Activated CD8-positive, alpha-beta memory T cell treated with anti-CD3 and anti-CD28 coated beads, Interleukin-2, amount 50 U/mL, for 24 hours (primary cell): ENCODE results near the gene CHPF.

Source experiments
- DNase-seq: peaks from one replicate; pipeline ENCODE4 v3.0.0-alpha.2; 2020; ENCODE audit errors: extremely low read depth

The CHPF gene

DNA sequence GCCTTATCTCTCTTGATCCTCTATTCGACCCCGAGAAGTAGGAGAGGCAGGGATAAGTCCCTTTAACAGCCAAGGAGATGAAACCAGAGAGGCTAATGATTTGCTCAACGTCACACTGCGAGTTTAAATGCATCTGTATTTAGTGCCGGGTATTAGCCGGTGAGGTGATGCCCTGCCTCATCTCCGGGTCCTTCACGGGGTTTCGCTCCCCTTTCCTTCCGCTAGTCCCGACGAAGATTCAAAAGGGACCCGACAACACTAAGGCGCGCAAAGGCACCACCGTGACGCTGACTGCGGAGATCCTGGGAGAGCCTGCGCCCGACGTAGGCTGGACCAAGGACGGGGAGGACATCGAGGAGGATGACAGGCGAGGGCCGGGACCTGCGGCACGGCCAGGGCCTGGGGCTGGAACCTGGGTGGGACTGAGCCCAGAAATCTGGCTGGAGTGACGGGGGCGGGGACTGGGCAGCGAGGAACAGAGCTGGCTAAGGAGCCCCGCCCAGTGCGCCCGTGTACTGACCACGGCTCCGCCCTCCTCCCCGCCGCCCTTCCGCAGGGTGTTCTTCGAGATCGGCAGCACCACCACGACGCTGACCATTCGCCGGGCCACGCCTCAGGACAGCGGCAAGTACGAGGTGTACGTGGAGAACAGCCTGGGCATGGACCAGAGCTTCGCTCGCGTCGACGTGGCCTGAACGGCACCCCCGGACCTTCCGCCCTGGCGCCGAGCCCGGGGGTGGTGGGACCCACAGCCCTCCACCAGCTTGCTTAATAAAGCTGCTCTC lies 45.9 kb downstream of the CHPF start:
- DNase-seq, result no peak

DNA sequence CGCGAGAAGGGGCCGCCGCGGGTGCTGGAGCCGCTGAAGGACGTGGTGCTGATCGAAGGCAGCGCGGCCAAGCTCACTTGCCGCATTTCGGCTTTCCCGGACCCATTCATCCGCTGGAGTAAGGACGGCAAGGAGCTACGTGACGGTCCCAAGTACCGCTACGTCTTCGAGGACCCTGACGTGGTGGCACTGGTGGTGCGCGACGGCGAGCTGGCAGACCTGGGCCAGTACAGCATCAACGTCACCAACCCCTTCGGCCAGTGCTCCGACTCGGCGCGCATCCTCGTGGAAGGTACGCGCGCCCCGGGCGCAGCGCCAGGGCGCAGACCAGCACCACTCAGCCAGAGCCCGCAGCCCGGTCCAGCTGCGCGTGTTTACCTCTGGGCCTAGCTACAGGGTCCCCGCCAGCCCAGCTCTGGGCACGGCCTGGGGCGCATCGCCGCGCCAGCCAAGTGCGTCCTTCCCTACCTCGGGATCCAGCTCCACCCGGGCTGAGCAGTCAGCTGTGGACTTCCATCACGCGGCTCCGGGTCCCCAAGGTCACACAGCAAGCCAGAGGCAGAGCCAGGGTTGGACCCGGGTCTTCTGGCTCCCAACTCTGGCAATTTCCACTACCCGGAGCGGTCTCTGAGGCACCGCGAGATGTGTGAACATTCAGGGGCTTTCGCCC lies 46.6 kb downstream of the CHPF start:
- no peak for DNase-seq

DNA sequence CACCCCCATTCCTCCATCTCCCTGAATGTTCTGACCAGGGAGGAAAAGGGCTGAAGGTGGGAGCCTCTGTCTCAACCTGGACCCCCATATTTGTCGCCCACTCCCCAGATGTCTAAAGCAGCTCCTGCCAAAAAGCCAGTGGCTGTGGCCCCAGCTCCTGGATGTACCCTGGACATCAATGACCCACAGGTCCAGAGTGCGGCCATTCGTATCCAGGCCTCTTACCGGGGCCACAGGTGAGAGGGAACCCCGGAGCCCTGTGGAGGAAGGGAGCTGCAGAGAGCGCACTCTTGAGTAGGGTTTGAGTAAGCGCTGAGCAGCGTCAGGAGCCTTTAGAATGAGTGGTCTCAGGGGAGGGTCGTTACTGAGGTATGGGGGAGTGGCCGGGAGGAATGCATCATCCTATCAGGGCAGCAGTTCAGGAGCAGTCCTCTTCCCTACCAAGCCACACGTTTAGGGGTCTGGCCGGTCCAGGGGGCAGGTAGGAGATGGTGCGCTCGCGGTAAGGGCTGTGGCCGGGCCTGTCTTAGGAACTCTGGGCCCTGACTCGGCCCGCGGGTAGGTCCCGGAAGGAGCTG lies 47.3 kb downstream of the CHPF start:
- DNase-seq, result no peak

DNA sequence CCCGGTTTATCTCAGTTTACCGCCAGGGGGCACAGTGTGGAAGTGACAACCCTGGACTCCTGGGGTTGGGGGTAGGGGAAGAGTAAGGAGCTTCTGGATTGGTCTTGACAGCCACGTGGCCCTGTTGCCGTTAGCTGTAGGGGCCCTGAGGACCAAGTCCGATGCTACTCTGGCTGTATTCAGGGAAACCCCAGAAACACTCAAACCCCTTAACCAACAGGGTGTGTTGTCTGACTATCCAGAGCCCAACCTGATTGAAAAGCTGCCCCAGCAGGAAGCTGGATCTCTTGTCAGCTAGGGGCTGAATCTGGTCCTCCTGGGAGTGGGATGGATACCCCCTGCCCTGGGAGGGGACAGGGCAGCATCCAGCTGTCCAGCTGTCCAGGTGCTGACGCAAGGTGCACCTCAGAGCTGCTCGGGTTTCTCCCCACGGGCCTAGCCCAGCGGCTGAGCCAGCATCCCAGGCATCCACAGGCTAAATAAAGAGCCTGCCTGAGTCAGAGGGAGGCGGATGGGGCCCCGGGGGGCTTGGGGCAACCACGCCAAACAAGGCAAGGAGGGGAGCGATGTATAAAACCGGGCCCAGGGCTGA lies 48.0 kb downstream of the CHPF start:
- DNase-seq, result no peak

DNA sequence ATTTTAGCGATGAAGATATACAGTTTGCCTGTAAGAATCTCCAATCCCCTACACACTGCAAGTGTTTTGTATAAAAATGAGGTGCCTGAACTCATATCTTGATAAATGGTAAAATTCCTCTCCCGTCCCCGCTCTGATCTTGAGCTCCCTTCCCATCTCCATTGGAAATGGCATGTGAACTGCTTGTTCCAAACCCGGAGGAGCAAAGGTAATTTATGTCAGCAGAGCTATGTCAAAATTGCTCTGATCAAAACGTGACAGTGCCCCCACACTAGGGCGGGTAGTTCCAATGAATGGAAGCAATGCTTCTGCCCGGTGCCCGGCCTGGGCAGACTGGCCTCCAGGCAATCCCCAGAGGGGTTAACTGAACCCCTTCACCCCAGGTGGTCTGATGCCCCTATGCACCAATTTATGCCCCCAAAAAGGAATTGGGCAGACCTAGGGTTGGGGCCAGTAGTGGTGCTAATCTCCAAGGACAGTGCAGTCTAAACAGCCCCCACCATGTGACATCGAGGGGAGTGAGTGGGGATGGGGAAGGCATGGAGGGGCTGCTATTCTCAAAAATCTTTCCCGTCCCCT lies 48.6 kb downstream of the CHPF start:
- DNase-seq, result no peak

DNA sequence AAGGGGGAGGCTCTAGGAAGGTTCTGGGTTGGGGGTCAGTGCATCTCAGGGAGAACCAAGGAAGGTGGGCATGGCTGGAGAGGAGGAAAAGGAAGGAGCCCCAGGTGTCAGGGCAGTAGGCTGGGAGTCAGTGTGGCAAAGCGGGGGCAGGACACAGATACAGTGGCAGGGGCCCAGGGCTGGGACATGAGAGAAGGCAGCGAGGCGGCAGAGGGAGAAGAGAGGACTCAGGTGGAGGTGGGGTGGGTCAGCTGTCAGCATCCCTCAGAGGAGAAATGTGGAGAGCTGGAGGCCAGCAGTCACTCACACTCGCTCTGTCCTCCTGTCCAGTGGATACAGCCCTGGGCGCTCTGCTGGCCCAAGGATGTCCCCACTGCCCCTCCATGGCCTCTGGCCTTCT lies 50.5 kb downstream of the CHPF start:
- no peak for DNase-seq

DNA sequence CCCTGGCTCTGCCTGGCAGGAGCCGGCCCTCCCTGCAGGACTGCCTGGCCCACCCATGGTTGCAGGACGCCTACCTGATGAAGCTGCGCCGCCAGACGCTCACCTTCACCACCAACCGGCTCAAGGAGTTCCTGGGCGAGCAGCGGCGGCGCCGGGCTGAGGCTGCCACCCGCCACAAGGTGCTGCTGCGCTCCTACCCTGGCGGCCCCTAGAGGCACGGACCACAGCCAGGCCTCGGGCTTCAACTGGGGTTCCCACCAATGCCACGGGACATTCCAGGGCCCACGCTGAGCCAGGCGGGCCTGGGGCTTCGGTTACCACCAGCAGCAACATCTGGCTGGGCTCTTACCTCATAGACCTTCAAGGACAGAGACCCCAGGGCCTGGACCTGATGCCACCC lies 51.0 kb downstream of the CHPF start:
- DNase-seq, result no peak

DNA sequence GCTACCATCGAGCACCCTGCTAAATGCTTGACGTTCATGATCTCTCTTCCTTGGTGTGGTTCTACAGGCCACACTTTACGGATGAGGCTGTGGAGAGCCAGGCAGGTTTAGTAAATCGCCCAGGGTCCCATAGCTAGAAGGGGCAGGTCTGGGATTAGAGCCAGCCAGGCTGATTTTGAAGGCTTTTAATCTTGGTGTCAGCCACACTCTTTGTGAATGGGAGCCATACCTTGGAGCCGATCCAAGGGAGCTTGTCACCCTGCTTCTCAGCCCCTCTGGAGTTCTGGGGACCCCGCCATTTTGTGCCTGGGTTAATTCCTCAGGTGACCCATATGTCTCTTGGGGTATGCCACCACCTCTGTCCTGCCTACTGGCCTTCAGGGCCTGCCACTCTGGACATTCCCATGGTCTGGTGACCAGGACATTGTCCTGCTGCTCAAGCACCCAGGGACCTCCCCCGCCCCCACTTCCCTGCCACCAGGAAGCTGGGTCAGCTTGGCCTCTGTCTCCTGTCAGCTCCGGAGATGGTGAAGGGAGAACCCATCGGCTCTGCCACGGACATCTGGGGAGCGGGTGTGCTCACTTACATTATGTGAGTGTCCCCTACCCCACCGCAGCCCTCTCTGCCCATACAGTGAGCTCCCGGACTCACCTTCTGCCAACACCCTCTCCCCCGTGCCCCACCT lies 52.2 kb downstream of the CHPF start:
- no peak for DNase-seq

DNA sequence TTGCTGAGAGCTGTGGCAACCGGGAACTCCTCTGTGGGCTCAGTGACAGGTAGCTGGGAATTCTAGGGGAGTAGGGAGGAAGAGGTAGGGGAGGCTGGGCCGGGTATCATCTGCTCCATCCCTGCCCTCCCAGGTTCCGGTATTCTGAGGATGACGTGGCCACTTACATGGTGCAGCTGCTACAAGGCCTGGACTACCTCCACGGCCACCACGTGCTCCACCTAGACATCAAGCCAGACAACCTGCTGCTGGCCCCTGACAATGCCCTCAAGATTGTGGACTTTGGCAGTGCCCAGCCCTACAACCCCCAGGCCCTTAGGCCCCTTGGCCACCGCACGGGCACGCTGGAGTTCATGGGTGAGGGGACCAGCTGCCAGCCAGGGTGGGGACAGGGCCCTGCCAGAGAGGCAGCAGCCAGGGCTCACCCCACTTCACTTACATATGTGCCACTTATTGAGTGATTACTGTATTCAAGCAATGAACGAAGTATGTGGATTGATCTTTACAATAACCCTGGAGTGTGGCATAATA lies 52.9 kb downstream of the CHPF start:
- DNase-seq, result no peak

DNA sequence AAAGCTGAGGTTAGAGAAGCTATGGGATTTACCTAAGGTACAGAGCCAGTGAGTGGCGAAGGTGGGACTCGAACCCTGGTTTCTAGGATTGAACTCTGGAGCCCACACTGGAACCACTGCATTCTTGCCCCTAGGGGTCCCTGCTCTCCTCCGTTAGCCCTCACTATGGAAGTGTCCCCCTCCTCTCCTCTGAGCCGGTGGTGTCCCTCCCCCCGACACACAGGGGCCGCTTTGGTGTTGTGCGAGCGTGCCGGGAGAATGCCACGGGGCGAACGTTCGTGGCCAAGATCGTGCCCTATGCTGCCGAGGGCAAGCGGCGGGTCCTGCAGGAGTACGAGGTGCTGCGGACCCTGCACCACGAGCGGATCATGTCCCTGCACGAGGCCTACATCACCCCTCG lies 53.4 kb downstream of the CHPF start:
- DNase-seq, result no peak

DNA sequence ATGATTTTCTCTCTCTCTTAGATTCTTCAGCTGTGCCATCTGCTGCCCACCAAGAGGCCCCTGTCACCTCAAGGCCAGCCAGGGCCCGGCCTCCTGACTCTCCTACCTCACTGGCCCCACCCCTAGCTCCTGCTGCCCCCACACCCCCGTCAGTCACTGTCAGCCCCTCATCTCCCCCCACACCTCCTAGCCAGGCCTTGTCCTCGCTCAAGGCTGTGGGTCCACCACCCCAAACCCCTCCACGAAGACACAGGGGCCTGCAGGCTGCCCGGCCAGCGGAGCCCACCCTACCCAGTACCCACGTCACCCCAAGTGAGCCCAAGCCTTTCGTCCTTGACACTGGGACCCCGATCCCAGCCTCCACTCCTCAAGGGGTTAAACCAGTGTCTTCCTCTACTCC lies 54.3 kb downstream of the CHPF start:
- DNase-seq, result no peak
